ENCODE data around the gene NDRG2.

DNA sequence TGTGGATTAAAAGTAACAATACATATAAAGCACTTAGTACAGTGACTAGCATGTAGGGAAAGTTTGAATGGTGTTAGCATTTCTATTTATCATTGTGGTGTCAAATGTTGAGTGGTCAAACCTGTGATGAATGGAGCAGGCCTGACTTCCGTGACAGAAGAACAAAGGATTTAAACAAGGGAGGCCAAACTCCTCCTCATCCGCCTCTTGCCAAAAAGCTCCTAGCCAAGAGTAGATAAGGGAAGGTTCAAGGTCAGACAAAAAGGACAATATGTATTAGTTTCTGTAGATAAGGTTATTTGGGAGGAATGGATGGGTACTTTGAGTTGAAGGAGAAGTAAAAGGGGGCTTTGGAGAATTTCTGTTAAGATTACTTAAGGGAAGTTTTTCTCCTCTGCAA is 23.8 kb upstream of the NDRG2 start:
- no peak for TF ChIP-seq EZH2phosphoT487 (IDR thresholded peaks at IDR 0.05; ENCODE audit: insufficient read depth, low read depth)
- no peak for TF ChIP-seq EZH2 (IDR thresholded peaks at IDR 0.05; ENCODE audit: insufficient read depth, poor library complexity, severe bottlenecking)
